Subcutaneous adipose tissue (tissue), 4 donors: Measurements from ENCODE around the gene ITGBL1. TPM values are rescaled to one million over a fixed set of nuclear protein-coding genes. Genes with fewer than 3 reads are reported as not detected.

Source experiments
- CTCF ChIP-seq: fragments of 450-650 bp; IDR thresholded peaks from one replicate; pipeline ENCODE4 v1.5.1; 2016; ENCODE audit warnings: low read depth, mild to moderate bottlenecking, control low read depth, antibody characterized with exemption, moderate library complexity
- total RNA-seq, 4 donors: library from RNA; depleted of rRNA; stranded (reverse); fragments of >200 nt; gene quantifications; one replicate each; pipeline ENCODE4 v1.1.0, GENCODE V29; 2016

ITGBL1 gene
- total RNA-seq, 4 donors from 2014 or later, result 8.3 to 34.6 (median 17.3) TPM

GRCh38 chr13:101697745-101698144 lies 245.3 kb downstream of the ITGBL1 start:
- no peak for TF ChIP-seq CTCF

- TF ChIP-seq CTCF, result no peak
Measured at GRCh38 chr13:101698400-101698799, 245.9 kb downstream of the ITGBL1 start.

- TF ChIP-seq CTCF, result no peak
Measured at GRCh38 chr13:101700598-101700997, 248.1 kb downstream of the ITGBL1 start.

- TF ChIP-seq CTCF, result no peak
Measured at GRCh38 chr13:101703081-101703480, 250.6 kb downstream of the ITGBL1 start.

- TF ChIP-seq CTCF, result no peak
Measured at GRCh38 chr13:101703838-101704237, 251.4 kb downstream of the ITGBL1 start.

- TF ChIP-seq CTCF, result no peak
Measured at GRCh38 chr13:101706651-101707050, 254.2 kb downstream of the ITGBL1 start.

- no peak for TF ChIP-seq CTCF
Measured at GRCh38 chr13:101707659-101708058, 255.2 kb downstream of the ITGBL1 start.
